Esophagus squamous epithelium (tissue), 5 donors: ENCODE measurements around the gene ALDH2. TPM values are rescaled to one million over a fixed set of nuclear protein-coding genes. Genes with fewer than 3 reads are reported as not detected.
A peak's percentile ranks its signal among the peaks of the same experiment; 100 is the strongest.
"Not testable (repeated sequence)": the region's sequence is repeated elsewhere in the genome, so short reads cannot be mapped to it uniquely, and the experiment has no call there.

Experiments
- DNase-seq: peaks from one replicate; lab custom pipeline; 2025; lab: John Stamatoyannopoulos, UW
- H3K27ac ChIP-seq, 4 donors: fragments of 200-600 bp; sonication (generic); one replicate each; pipeline ENCODE4 v1.5.1; 2016 to 2019; ENCODE audit warnings: mild to moderate bottlenecking in 1 of 4
- H3K27me3 ChIP-seq, 4 donors: fragments of 200-600 bp; sonication (generic); 1 replicate in 3 of 4; 2 replicates in 1 of 4; pipeline versions ENCODE4 v1.5.1 to v1.6.0; 2017 to 2021; ENCODE audit warnings: antibody characterized with exemption in 1 of 4
- H3K36me3 ChIP-seq, 3 donors: fragments of 200-600 bp; sonication (generic); one replicate each; pipeline ENCODE4 v1.5.1; 2016 to 2019
- H3K4me1 ChIP-seq, 3 donors: fragments of 200-600 bp; sonication (generic); one replicate each; pipeline ENCODE4 v1.5.1; 2017 to 2019
- H3K4me3 ChIP-seq, 4 donors: fragments of 200-600 bp; sonication (generic); 1 replicate in 3 of 4; 2 replicates in 1 of 4; pipeline ENCODE4 v1.5.1; 2016 to 2019; ENCODE audit warnings: mild to moderate bottlenecking in 2 of 4, moderate library complexity in 1 of 4
- H3K9me3 ChIP-seq, 3 donors: fragments of 200-600 bp; sonication (generic); one replicate each; pipeline ENCODE4 v1.5.1; 2016 to 2019
- CTCF ChIP-seq, 6 experiments: fragments of 450-650 bp in 4 of 6; fragments of 200-600 bp in 2 of 6; sonication (generic) in 2 of 6; IDR thresholded peaks; one replicate each; pipeline ENCODE4 v1.5.1; 2016 to 2019; ENCODE audit warnings: antibody characterized with exemption in 6 of 6, mild to moderate bottlenecking in 4 of 6, moderate library complexity in 4 of 6
- POLR2A ChIP-seq, 4 donors: fragments of 450-650 bp; IDR thresholded peaks; one replicate each; pipeline ENCODE4 v1.6.1; 2017; ENCODE audit warnings: antibody characterized with exemption in 4 of 4, mild to moderate bottlenecking in 4 of 4, moderate library complexity in 3 of 4
- WGBS, 2 donors: methylation state at CpG; one replicate each; pipeline ENCODE4 v1.1.5; 2018; 5-methylcytosine and 5-hydroxymethylcytosine counted together
- intact Hi-C: fragments of 100-400 bp; cut with DNase I; formaldehyde crosslinking; loops from one replicate; pipeline ENCODE4 v1.15.0; 2022
- total RNA-seq, 4 donors: library from RNA; depleted of rRNA; stranded (reverse); fragments of >200 nt; gene quantifications; one replicate each; pipeline ENCODE4 v1.1.0, GENCODE V29; 2016
- donor health status: DM: yes; HTN: yes; CAD: no.

ALDH2 gene
- total RNA-seq = 100 to 1,000 TPM in 2 of 4 donors, 10 to 100 TPM in 2; 71.8 to 169 (median 104) TPM

DNA sequence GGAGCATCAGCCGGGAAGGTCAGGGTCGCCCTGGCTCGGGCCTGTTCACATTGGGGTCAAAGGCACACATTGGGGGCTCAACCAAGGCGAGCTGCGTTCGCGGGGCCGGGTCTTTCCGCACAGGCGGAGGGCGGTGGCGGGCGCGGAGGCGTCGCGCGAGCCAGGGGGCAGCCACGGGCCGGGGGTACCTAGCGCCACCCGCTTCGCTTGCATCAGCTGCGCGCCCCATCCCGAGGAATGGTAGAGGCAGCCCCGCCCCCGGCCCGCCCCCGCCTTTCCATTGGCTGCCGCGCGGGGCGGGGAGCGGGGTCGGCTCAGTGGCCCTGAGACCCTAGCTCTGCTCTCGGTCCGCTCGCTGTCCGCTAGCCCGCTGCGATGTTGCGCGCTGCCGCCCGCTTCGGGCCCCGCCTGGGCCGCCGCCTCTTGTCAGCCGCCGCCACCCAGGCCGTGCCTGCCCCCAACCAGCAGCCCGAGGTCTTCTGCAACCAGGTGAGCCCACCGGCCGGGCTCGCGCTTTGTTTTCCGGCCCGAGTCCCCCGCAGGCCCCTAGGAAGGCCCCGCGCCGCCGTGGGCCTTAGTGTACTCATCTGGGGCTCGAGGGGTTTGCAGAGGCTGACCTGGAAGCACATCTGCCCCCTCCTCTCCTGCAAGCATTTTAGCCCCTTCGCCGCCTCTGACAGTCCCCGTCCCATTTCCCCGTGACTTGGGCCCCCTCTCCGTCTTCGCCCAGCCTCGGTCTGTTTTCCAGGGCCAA is at the start of gene ALDH2:
ALDH2 (plus strand) TSS at position 326 of the 754 bp plus-strand sequence; CDS start at position 376, 50 bp downstream.
- Histone ChIP-seq H3K4me3 (peak within 1 kb of the TSS; percentile 63 to 88 (median 79)), H3K36me3 (peaks cover 0 to 9% (median 0%) of the 10 kb centered on the region in 3 donors), H3K27me3 (no peaks in the 10 kb centered on the region), H3K9me3 (no peaks in the 10 kb centered on the region), H3K27ac (peak within 1 kb of the TSS; percentile 82 to 95 (median 90)), H3K4me1 (peaks cover 21 to 63% (median 37%) of the 10 kb centered on the region in 3 donors)
- intact Hi-C loops = no loop called here
- DNase-seq = no peak
- WGBS, 2 donors = 0% methylated on average over 3 to 4 of the region's 73 CpGs
- TF ChIP-seq POLR2A (IDR thresholded peaks at IDR 0.05) = peak in 2 of 4 donors; percentile 87 to 93
- TF ChIP-seq CTCF (IDR thresholded peaks at IDR 0.05) = peak in 1 of 6 experiments; percentile 13

DNA sequence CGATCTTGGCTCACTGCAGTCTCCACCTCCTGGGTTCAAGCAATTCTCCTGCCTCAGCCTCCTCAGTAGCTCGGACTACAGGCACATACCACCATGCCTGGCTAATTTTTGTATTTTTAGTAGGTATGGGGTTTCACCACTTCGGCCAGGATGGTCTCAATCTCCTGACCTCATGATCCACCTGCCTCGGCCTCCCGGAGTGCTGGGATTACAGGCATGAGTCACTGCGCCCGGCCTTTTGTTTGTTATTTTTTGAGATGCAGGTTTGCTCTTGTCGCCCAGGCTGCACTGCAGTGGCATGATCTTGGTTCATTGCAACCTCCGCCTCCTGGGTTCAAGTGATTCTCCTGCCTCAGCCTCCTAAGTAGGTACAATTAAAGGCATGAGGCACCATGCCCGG is 47.4 kb upstream of the ALDH2 start:
- H3K27me3 ChIP-seq, H3K9me3 ChIP-seq, H3K4me3 ChIP-seq, H3K27ac ChIP-seq, intact Hi-C loops, DNase-seq, H3K4me1 ChIP-seq: not testable (repeated sequence)
- peaks cover 0 to 94% (median 12%) of the 10 kb centered on the region in 3 donors for H3K36me3 ChIP-seq
- WGBS, 2 donors = 71 to 74% methylated on average over 8 to 10 of the region's 10 CpGs

- no peak overlapping the region for H3K27ac ChIP-seq
- peaks cover 0 to 94% (median 12%) of the 10 kb centered on the region in 3 donors for H3K36me3 ChIP-seq
- no peak for DNase-seq
- intact Hi-C loops = no loop called here
- TF ChIP-seq CTCF (IDR thresholded peaks at IDR 0.05) (no peak), POLR2A (IDR thresholded peaks at IDR 0.05) (no peak)
- no peak overlapping the region for H3K4me3 ChIP-seq
- WGBS, 2 donors = 93 to 95% methylated on average over 6 of the region's 6 CpGs
- H3K9me3 ChIP-seq = no peaks in the 10 kb centered on the region
- no peaks in the 10 kb centered on the region for H3K27me3 ChIP-seq
- no peaks in the 10 kb centered on the region for H3K4me1 ChIP-seq
These were observed 46.3 kb upstream of the ALDH2 start for GRCh38 chr12:111720457-111720856.

GRCh38 chr12:111723646-111724360 is 42.9 kb upstream of the ALDH2 start:
- H3K27me3 ChIP-seq, H3K9me3 ChIP-seq, DNase-seq, intact Hi-C loops, H3K4me3 ChIP-seq, H3K27ac ChIP-seq, H3K4me1 ChIP-seq: not testable (repeated sequence)
- peaks cover 0 to 94% (median 4%) of the 10 kb centered on the region in 3 donors for H3K36me3 ChIP-seq
- no CpG with 5 or more reads among the region's 46 CpGs for WGBS, 2 donors

GRCh38 chr12:111728795-111729194 is 37.9 kb upstream of the ALDH2 start:
- H3K4me3 ChIP-seq = no peak overlapping the region
- TF ChIP-seq POLR2A (IDR thresholded peaks at IDR 0.05) (no peak), CTCF (IDR thresholded peaks at IDR 0.05) (no peak)
- H3K27me3 ChIP-seq = no peaks in the 10 kb centered on the region
- no peaks in the 10 kb centered on the region for H3K9me3 ChIP-seq
- 97 to 100% methylated on average over 2 of the region's 2 CpGs for WGBS, 2 donors
- intact Hi-C loops = no loop called here
- no peaks in the 10 kb centered on the region for H3K4me1 ChIP-seq
- no peak overlapping the region for H3K27ac ChIP-seq
- H3K36me3 ChIP-seq = peaks cover 0 to 98% (median 0%) of the 10 kb centered on the region in 3 donors
- no peak for DNase-seq

DNA sequence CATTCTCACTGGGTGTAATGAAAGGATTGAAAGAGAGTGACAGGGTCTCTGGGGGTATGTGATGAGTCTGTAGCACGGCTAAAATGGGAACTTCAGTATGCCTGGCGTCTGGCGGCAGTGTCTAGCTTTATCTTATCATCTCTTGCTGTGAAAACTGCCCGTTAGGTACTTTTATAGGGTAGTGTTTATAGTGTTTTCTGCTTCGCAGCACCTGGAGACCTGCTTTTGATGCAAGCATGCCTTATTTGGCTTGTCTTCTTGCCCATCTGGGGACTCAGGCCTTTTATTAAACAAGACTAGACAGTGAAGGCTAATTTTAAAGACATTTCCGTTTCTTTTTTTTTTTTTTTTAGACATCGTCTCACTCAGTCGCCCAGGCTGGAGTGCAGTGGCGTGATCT is 36.3 kb upstream of the ALDH2 start:
- H3K36me3 ChIP-seq = peaks cover 0 to 99% (median 0%) of the 10 kb centered on the region in 3 donors
- no peaks in the 10 kb centered on the region for H3K27me3 ChIP-seq
- no peak overlapping the region for H3K27ac ChIP-seq
- DNase-seq = no peak
- H3K4me1 ChIP-seq = no peaks in the 10 kb centered on the region
- H3K4me3 ChIP-seq = no peak overlapping the region
- intact Hi-C loops = no loop called here
- TF ChIP-seq CTCF (IDR thresholded peaks at IDR 0.05) = no peak
- TF ChIP-seq POLR2A (IDR thresholded peaks at IDR 0.05) = no peak
- H3K9me3 ChIP-seq = no peaks in the 10 kb centered on the region
- WGBS, 2 donors = 90 to 96% methylated on average over 9 of the region's 9 CpGs
